GM12873 (cell line): Measurements from ENCODE around the gene DDX46.

Source experiments
- CTCF ChIP-seq: IDR thresholded peaks from 2 replicates; pipeline ENCODE4 v1.5.1; 2012; ENCODE audit warnings: low read depth, mild to moderate bottlenecking, moderate library complexity, low read length, control low read depth; ENCODE audit not compliant: insufficient read depth; ENCODE audit errors: missing control alignments

Gene DDX46

DNA sequence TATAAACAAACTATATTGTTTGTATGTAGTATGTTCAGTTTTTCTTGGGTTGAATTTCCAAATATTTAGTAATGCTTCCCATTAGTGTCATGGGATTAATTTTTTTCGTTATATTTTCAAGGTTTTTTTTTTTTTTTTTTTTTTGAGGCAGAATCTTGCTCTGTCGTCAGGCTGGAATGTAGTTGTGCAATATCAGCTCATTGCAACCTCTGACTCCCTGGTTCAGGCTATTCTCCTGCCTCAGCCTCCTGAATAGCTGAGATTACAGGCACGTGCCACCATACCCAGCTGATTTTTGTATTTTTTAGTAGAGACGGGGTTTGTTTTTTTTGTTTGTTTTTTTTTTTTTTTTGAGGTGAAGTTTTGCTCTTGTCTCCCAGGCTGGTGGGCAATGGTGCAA, 10.6 kb downstream of the DDX46 start:
- no peak for TF ChIP-seq CTCF

DNA sequence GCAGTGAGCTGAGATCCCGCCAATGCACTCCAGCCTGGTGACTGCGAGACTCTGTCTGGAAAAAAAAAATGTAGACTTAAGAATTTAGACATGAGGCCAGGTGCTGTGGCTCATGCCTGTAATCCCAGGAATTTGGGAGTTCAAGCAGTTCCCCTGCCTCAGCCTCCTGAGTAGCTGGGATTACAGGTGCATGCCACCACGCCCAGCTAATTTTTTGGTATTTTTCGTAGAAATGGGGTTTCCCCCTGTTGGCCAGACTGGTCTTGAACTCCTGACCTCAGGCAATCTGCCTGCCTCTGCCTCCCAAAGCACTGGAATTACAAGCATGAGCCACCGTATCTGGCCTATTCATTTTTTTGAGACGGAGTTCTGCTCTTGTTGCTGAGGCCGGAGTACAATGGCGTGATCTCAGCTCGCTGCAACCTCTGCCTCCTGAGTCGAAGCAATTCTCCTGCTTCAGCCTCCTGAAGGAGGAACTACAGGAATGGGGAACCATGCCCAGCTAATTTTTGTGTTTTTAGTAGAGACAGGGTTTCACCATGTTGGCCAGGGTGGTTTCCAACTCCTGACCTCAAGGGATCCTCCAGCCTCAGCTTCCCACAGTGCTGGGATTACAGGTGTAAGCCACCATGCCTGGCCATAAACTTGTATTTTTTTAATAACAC, 14.0 kb downstream of the DDX46 start:
- no peak for TF ChIP-seq CTCF

DNA sequence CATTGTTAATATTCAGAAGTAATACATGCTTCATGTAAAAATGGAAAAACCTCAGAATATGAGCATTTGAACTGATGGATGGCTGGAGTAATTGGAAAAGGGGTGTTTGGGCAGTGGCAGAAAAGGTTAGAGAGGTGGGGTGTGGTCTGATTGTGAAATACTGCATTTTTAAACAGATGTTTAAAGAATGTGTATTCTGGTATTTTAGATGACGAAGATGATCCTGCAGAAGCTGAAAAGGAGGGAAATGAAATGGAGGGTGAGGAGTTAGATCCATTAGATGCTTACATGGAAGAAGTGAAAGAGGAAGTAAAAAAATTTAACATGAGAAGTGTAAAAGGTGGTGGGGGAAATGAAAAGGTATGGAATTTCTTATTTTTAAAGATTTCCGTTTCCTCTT, 18.8 kb downstream of the DDX46 start:
- no peak for TF ChIP-seq CTCF

DNA sequence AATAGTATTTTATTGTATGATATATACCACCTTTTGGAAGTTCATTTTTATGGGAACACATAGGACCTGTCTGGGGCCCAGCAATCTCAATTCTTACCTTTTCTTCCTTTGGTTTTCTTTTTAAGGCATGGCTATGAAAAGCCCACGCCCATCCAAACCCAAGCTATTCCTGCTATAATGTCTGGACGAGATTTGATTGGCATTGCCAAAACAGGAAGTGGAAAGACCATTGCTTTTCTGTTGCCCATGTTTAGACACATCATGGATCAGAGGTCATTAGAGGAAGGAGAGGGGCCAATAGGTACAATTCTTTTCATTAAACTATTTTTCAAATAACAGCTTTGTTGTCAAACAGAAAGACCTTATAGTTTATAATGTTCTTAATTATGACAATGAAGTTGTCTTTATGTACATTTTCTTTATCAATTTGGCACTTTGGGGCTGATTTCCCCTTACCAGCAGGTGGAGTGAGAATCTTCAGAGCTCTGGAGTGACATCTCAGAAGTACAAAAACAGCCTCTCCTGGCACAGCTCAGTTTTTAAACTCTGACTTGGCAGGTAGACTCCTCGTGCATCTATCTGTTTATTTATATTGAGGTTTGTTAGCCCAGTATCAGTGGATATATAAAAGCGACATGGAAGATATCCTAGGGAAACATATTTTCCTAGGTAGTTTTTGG, 25.8 kb downstream of the DDX46 start:
- TF ChIP-seq CTCF: no peak

DNA sequence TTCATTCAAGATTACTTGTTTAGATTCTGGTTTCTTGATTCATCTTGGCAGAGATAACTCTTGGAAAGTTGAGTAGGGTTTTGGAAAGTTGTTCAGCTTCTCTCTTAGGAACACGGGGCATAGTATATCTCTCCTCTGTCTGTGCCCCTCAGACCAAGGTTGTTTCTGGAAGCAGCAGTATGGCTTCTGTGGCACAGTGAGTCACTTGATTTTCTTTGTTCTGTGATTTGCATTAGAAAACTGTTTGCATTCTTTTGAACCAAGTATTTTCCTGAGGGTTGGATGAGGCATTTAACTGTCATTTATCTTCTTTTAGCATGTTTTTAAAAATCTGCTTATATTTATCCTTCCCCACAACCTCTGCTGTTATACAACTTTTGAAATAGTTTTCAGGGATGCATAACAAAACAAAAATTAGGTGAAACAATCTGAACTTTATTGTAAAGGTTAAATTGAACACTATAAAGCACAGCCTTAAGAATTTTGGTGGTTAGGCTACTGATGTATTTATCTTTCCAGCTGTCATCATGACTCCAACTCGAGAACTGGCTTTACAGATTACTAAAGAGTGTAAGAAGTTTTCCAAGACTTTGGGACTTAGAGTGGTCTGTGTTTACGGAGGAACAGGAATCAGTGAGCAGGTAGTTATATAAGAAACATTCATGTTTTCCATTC, 26.5 kb downstream of the DDX46 start:
- TF ChIP-seq CTCF: no peak

DNA sequence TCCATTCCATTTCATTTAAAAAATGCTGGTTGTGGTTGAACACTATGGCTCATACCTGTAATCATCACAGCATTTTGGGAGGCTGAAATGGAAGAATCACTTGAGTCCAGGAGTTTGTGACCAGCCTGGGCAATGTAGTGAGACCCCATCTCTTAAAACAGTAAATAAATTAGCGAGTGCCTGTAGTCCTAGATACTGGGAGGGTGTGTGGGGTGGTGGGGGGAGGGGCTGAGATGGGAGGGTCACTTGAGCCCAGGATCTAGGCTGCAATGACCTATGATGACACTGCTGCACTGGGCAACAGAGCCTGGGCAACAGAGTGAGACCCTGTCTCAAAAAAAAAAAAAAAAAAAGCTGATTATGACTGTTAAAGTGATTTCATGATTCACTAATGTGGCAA, 29.1 kb downstream of the DDX46 start:
- no peak for TF ChIP-seq CTCF

DNA sequence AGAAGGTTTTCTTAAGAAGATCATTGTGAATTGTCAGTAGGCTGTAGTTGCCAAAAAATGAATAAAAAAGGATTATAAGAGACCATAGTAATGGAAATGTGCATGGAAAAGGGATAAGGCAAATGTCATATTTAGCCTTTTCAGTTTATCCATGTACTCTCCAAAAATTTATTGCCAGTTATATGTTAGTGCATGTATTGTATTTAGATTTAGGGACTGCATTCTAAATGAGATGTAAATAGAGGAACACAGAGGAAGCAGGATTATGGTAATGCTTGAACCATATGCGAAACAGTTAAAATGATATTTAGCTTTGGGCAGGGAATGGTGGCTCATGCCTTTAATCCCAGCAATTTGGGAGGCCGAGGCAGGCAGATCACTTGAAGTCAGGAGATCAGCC, 33.0 kb downstream of the DDX46 start:
- TF ChIP-seq CTCF: no peak
